NCI-H2081 treated with DMSO at 0.1 percent for 48 hours (cell line): ENCODE results near the gene COQ10A.

ENCODE experiments used
- DNase-seq: peaks from one replicate; lab custom pipeline; 2025; lab: John Stamatoyannopoulos, UW

Gene COQ10A

GRCh38 chr12:56266693-56267442 is at the start of gene COQ10A:
Gene COQ10A, plus strand, starts transcription at chr12:56266942. Its CDS starts 177 bp downstream, at chr12:56267119.
- DNase-seq = no peak

- DNase-seq = no peak
Measured at GRCh38 chr12:56219840-56220239, 46.9 kb upstream of the COQ10A start.

GRCh38 chr12:56220611-56221231 is 46.0 kb upstream of the COQ10A start:
- DNase-seq = no peak

- DNase-seq = no peak
Measured at GRCh38 chr12:56221232-56221756, 45.4 kb upstream of the COQ10A start.

GRCh38 chr12:56221757-56222530 is 44.8 kb upstream of the COQ10A start, which contains the start of gene RNF41:
Gene RNF41, minus strand, starts transcription at chr12:56221922. Its CDS starts 7,875 bp downstream, at chr12:56214047.
- DNase-seq = peak; percentile 72

- DNase-seq = no peak
Measured at GRCh38 chr12:56222531-56222895, 44.2 kb upstream of the COQ10A start.

- no peak for DNase-seq
Measured at GRCh38 chr12:56223571-56224101, 43.1 kb upstream of the COQ10A start.

GRCh38 chr12:56224102-56224701 is 42.5 kb upstream of the COQ10A start, which contains the start of gene NABP2:
Gene NABP2, plus strand, starts transcription at chr12:56224342. Its CDS starts 515 bp downstream, at chr12:56224857.
- peak; percentile 96 for DNase-seq

GRCh38 chr12:56224954-56225353 is 41.8 kb upstream of the COQ10A start:
- no peak for DNase-seq

GRCh38 chr12:56229082-56229481 is 37.7 kb upstream of the COQ10A start:
- DNase-seq = no peak

- DNase-seq = no peak
Measured at GRCh38 chr12:56229916-56230431, 36.8 kb upstream of the COQ10A start, which contains the start of gene SLC39A5. Gene SLC39A5, plus strand, starts transcription at chr12:56230051. Its CDS starts 1,224 bp downstream, at chr12:56231275.

GRCh38 chr12:56230432-56231183 is 36.1 kb upstream of the COQ10A start:
- no peak for DNase-seq

- no peak for DNase-seq
Measured at GRCh38 chr12:56231184-56231582, 35.6 kb upstream of the COQ10A start.

GRCh38 chr12:56234746-56235436 is 31.9 kb upstream of the COQ10A start:
- DNase-seq = no peak

GRCh38 chr12:56236091-56236490 is 30.7 kb upstream of the COQ10A start:
- no peak for DNase-seq

GRCh38 chr12:56236985-56237384 is 29.8 kb upstream of the COQ10A start:
- DNase-seq = no peak

GRCh38 chr12:56237552-56237951 is 29.2 kb upstream of the COQ10A start:
- DNase-seq = no peak

- DNase-seq = no peak
Measured at GRCh38 chr12:56241424-56242303, 25.1 kb upstream of the COQ10A start.

GRCh38 chr12:56242986-56243385 is 23.8 kb upstream of the COQ10A start:
- DNase-seq = no peak
